SU-DHL-6 (cell line): Measurements from ENCODE around the gene PAH.

ENCODE experiments used
- CTCF ChIP-seq: fragments of 200-600 bp; sonication (generic); IDR thresholded peaks from one replicate; pipeline ENCODE4 v1.5.1; 2017; ENCODE audit warnings: antibody characterized with exemption, mild to moderate bottlenecking, low read length, moderate library complexity; ENCODE audit not compliant: insufficient read depth, poor library complexity, severe bottlenecking
- EZH2phosphoT487 ChIP-seq: fragments of 200-600 bp; sonication (generic), shearing (Covaris generic); conservative IDR thresholded peaks from 2 replicates; pipeline ENCODE4 v1.6.1; 2018; ENCODE audit warnings: mild to moderate bottlenecking, antibody characterized with exemption, low read length, moderate library complexity, mixed read lengths

- TF ChIP-seq CTCF (no peak), EZH2phosphoT487 (no peak)
Observed at GRCh38 chr12:102851246-102851645, 65.8 kb downstream of the PAH start.
